DOHH2 (cell line): Measurements from ENCODE around the gene PRLH.
A peak's percentile ranks its signal among the peaks of the same experiment; 100 is the strongest.

ENCODE experiments used
- CTCF ChIP-seq: fragments of 200-600 bp; sonication (generic); IDR thresholded peaks from one replicate; pipeline ENCODE4 v1.5.1; 2014; ENCODE audit warnings: antibody characterized with exemption, mild to moderate bottlenecking, low read depth, low read length; ENCODE audit not compliant: poor library complexity, severe bottlenecking
- EZH2phosphoT487 ChIP-seq: fragments of 200-600 bp; sonication (generic); IDR thresholded peaks from 2 replicates; pipeline ENCODE4 v1.6.1; 2017; ENCODE audit warnings: borderline replicate concordance, mild to moderate bottlenecking, antibody characterized with exemption, low read length, moderate library complexity, mixed read lengths

GRCh38 chr2:237604960-237605359, 38.6 kb downstream of the PRLH start:
- TF ChIP-seq CTCF, result peak; percentile 23
- TF ChIP-seq EZH2phosphoT487, result no peak
